AG04449 (cell line): ENCODE measurements around the gene CPLANE1.
"Not testable (repeated sequence)": the region's sequence is repeated elsewhere in the genome, so short reads cannot be mapped to it uniquely, and the experiment has no call there.

Experiments used
- CTCF ChIA-PET: fragments of 350-600 bp; formaldehyde crosslinking; extraction: SDS; loops from one replicate; lab custom pipeline; 2021; ENCODE audit warnings: antibody characterized with exemption; lab: Yijun Ruan, JAX
- POLR2A ChIA-PET: fragments of 400-600, 350-600 bp; formaldehyde crosslinking; extraction: SDS; loops from one replicate; lab custom pipeline; 2020; ENCODE audit warnings: antibody characterized with exemption, inconsistent platforms; lab: Yijun Ruan, JAX
- DNase-seq: peaks from one replicate; pipeline ENCODE4 v3.0.0-alpha.2; 2010; ENCODE audit warnings: low read depth, low spot score
- H3K4me3 ChIP-seq: 2 replicates; pipeline ENCODE4 v1.5.1; 2011; ENCODE audit warnings: low read depth, mild to moderate bottlenecking, control low read depth, low read length
- CTCF ChIP-seq: IDR thresholded peaks from one replicate; pipeline ENCODE4 v1.5.1; 2011; ENCODE audit warnings: mild to moderate bottlenecking, moderate library complexity, low read length, control low read depth, inconsistent platforms; ENCODE audit not compliant: insufficient read depth; ENCODE audit errors: missing control alignments

Gene CPLANE1

GRCh38 chr5:37086466-37087173, 162.6 kb downstream of the CPLANE1 start:
- H3K4me3 ChIP-seq: no peak overlapping the region
- CTCF ChIA-PET: no interaction called here
- POLR2A ChIA-PET: no interaction called here
- DNase-seq: peak; percentile 5
- no peak for TF ChIP-seq CTCF

GRCh38 chr5:37086026-37086425, 163.2 kb downstream of the CPLANE1 start:
- DNase-seq, POLR2A ChIA-PET, CTCF ChIA-PET, H3K4me3 ChIP-seq: not testable (repeated sequence)

- CTCF ChIA-PET, POLR2A ChIA-PET, DNase-seq, H3K4me3 ChIP-seq: not testable (repeated sequence)
Observed at GRCh38 chr5:37082977-37083376, 166.2 kb downstream of the CPLANE1 start.

GRCh38 chr5:37080697-37081096, 168.5 kb downstream of the CPLANE1 start:
- TF ChIP-seq CTCF: no peak
- CTCF ChIA-PET: no interaction called here
- POLR2A ChIA-PET: interaction anchor here (0.7 kb wide), 1 partner anchor 76 kb away, joined by 3 read pairs; no protein-coding TSS in a partner anchor
- DNase-seq: no peak
- no peak overlapping the region for H3K4me3 ChIP-seq

GRCh38 chr5:37077146-37077545, 172.0 kb downstream of the CPLANE1 start:
- H3K4me3 ChIP-seq: no peak overlapping the region
- POLR2A ChIA-PET: no interaction called here
- DNase-seq: no peak
- TF ChIP-seq CTCF: no peak
- CTCF ChIA-PET: interaction anchor here (1.4 kb wide), 1 partner anchor 13 kb away, joined by 3 read pairs; no protein-coding TSS in a partner anchor

GRCh38 chr5:37075399-37075950, 173.7 kb downstream of the CPLANE1 start:
- ChIA-PET CTCF (no interaction called here), POLR2A (no interaction called here)
- H3K4me3 ChIP-seq: no peak overlapping the region
- no peak for DNase-seq
- no peak for TF ChIP-seq CTCF

- POLR2A ChIA-PET: no interaction called here
- TF ChIP-seq CTCF: no peak
- DNase-seq: peak; percentile 88
- CTCF ChIA-PET: no interaction called here
- H3K4me3 ChIP-seq: no peak overlapping the region
Observed at GRCh38 chr5:37071901-37072581, 177.1 kb downstream of the CPLANE1 start.
